A549 (cell line): Measurements from ENCODE around the gene COPS8.

Experiments used
- CEBPB ChIP-seq, 2 experiments: fragments of >200 bp in 1 of 2; sonication (Bioruptor Twin) in 1 of 2; formaldehyde crosslinking in 1 of 2; IDR thresholded peaks; 2 replicates each; pipeline ENCODE4 v1.6.1; 2012 to 2016
- EHMT2 ChIP-seq: fragments of 200-600 bp; sonication (generic); IDR thresholded peaks from 2 replicates; pipeline ENCODE4 v1.6.1; 2016; ENCODE audit warnings: antibody characterized with exemption, low read depth, mild to moderate bottlenecking, moderate library complexity
- EP300 ChIP-seq, 2 experiments: fragments of >200 bp; sonication (Bioruptor Twin); formaldehyde crosslinking; IDR thresholded peaks; 2 replicates in 1 of 2; 3 replicates in 1 of 2; pipeline ENCODE4 v1.6.1; 2016 to 2017
- HDAC2 ChIP-seq: fragments of 200-600 bp; sonication (generic); IDR thresholded peaks from 2 replicates; pipeline ENCODE4 v1.6.1; 2016
- JUNB ChIP-seq: fragments of >200 bp; sonication (Bioruptor Twin); formaldehyde crosslinking; IDR thresholded peaks from 2 replicates; pipeline ENCODE4 v1.6.1; 2016
- MAZ ChIP-seq: fragments of 150-350 bp; IDR thresholded peaks from 2 replicates; pipeline ENCODE4 v1.6.1; 2014; ENCODE audit warnings: antibody characterized with exemption, low read depth, low read length, borderline replicate concordance
- POLR2A ChIP-seq: IDR thresholded peaks from 2 replicates; pipeline ENCODE4 v1.6.1; 2012; ENCODE audit warnings: mild to moderate bottlenecking, low read length
- ZSCAN20 ChIP-seq: fragments of 250-450 bp; sonication (Bioruptor Pico); IDR thresholded peaks from 2 replicates; pipeline ENCODE4 v1.8.0; 2022; ENCODE audit warnings: mild to moderate bottlenecking, moderate library complexity
- TF ChIP-seq, protein P1 (sequence below): fragments of >200 bp; sonication (Bioruptor Twin); formaldehyde crosslinking; IDR thresholded peaks from 3 replicates; pipeline ENCODE4 v1.5.1; 2016
- TF ChIP-seq, protein P2 (sequence below): fragments of 450-650 bp; IDR thresholded peaks from 2 replicates; pipeline ENCODE4 v1.6.1; 2014; ENCODE audit warnings: antibody characterized with exemption
- TF ChIP-seq, protein P3 (sequence below): fragments of 200-600 bp; sonication (generic); IDR thresholded peaks from 2 replicates; pipeline ENCODE4 v1.6.1; 2016; ENCODE audit warnings: antibody characterized with exemption, mild to moderate bottlenecking, moderate library complexity

DNA sequence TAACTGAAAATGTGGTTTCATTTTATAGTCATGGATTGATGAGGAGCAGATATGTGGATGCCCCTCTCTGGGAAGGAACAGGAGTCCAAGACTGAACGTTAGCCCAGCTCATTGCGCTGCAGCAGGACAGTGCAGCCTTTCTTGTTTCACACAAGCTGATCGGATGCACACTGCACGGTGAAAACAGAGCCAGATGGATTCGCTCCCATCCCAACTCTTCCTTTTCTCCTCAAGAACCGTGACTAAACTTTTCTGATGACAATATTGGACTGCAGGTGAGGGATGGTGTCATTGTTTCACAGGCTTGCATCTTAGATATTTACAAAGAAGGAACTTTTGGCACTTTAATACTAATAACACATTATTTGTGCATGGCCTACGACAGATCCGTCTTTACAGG lies 33.8 kb upstream of the COPS8 start:
- TF ChIP-seq, protein P1, sequence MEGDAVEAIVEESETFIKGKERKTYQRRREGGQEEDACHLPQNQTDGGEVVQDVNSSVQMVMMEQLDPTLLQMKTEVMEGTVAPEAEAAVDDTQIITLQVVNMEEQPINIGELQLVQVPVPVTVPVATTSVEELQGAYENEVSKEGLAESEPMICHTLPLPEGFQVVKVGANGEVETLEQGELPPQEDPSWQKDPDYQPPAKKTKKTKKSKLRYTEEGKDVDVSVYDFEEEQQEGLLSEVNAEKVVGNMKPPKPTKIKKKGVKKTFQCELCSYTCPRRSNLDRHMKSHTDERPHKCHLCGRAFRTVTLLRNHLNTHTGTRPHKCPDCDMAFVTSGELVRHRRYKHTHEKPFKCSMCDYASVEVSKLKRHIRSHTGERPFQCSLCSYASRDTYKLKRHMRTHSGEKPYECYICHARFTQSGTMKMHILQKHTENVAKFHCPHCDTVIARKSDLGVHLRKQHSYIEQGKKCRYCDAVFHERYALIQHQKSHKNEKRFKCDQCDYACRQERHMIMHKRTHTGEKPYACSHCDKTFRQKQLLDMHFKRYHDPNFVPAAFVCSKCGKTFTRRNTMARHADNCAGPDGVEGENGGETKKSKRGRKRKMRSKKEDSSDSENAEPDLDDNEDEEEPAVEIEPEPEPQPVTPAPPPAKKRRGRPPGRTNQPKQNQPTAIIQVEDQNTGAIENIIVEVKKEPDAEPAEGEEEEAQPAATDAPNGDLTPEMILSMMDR: no peak
- TF ChIP-seq POLR2A (no peak), EHMT2 (no peak), HDAC2 (no peak), ZSCAN20 (CRISPR knock-in tag) (no peak), JUNB (no peak), EP300 (IDR thresholded peaks at IDR 0.05) (no peak), MAZ (no peak), CEBPB (IDR thresholded peaks at IDR 0.05) (no peak)
- TF ChIP-seq, protein P2, sequence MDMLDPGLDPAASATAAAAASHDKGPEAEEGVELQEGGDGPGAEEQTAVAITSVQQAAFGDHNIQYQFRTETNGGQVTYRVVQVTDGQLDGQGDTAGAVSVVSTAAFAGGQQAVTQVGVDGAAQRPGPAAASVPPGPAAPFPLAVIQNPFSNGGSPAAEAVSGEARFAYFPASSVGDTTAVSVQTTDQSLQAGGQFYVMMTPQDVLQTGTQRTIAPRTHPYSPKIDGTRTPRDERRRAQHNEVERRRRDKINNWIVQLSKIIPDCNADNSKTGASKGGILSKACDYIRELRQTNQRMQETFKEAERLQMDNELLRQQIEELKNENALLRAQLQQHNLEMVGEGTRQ: no peak
- TF ChIP-seq, protein P3, sequence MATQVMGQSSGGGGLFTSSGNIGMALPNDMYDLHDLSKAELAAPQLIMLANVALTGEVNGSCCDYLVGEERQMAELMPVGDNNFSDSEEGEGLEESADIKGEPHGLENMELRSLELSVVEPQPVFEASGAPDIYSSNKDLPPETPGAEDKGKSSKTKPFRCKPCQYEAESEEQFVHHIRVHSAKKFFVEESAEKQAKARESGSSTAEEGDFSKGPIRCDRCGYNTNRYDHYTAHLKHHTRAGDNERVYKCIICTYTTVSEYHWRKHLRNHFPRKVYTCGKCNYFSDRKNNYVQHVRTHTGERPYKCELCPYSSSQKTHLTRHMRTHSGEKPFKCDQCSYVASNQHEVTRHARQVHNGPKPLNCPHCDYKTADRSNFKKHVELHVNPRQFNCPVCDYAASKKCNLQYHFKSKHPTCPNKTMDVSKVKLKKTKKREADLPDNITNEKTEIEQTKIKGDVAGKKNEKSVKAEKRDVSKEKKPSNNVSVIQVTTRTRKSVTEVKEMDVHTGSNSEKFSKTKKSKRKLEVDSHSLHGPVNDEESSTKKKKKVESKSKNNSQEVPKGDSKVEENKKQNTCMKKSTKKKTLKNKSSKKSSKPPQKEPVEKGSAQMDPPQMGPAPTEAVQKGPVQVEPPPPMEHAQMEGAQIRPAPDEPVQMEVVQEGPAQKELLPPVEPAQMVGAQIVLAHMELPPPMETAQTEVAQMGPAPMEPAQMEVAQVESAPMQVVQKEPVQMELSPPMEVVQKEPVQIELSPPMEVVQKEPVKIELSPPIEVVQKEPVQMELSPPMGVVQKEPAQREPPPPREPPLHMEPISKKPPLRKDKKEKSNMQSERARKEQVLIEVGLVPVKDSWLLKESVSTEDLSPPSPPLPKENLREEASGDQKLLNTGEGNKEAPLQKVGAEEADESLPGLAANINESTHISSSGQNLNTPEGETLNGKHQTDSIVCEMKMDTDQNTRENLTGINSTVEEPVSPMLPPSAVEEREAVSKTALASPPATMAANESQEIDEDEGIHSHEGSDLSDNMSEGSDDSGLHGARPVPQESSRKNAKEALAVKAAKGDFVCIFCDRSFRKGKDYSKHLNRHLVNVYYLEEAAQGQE: no peak
